GM21576 (cell line): ENCODE data around the gene UQCC2.

Experiments
- ATAC-seq: cut with Tn5 transposase; IDR thresholded peaks from one replicate; pipeline ENCODE4 v1.9.1; 2021; ENCODE audit warnings: mild to moderate bottlenecking, moderate library complexity; ENCODE audit not compliant: unreplicated experiment

The UQCC2 gene

DNA sequence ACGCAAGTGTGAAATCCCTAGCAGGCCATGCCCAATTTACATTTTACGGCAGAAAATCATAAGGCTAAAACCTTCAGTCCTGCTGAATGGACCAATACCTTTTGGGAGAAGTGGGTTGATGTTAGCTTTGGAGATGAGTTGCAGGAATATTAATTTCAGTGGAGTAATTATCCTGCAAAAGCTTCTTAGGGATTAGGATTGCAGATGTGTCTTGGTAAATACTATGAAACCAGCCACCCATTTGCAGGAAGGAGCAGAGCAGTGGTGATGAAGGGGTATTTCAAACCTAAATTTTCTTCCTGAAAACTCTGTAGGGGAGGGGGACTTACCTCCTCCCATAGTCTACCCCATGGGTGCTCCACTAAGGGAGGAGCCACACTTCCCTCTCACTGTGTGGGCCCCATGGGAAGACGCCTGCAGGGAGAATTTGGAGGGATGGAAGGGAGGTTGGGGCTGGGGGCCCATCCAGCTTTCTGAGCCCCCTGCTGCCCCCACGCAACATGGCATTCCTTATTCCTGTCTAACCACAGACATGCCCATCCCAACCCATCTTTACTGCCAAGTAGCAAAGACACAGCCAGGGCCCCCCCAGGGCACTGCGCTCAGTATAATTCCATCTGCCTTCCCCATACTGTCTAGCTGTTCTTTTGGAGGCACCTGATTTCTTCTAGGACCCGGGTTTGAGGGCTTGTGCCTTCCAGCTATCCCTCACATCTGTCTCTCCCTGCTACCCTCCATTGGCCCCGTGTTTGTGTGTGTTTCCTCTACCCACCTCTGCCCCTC is 14.6 kb upstream of the UQCC2 start:
- ATAC-seq = no peak

DNA sequence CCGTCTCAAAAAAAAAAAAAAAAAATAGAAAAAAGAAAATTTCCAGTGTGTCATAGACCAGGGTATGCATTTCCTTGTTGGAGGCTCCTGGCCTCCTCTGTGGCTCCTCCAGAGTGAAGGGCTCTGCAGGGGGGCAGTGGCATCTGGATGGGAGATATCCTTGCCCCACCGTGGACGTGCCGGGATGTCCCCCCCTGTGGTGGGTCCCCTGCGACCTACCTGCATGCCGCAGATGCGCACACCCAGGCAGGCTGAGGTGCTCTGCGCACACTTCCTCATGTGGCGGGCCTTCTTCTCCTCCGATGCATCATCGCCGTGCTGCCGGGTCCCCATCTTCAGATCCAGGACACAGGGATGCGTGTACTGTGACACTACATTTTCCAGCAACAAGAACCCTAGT is 13.7 kb upstream of the UQCC2 start:
- ATAC-seq = no peak

- ATAC-seq = no peak
Observed at GRCh38 chr6:33724102-33725023, 12.9 kb upstream of the UQCC2 start.

GRCh38 chr6:33723371-33724085 is 12.0 kb upstream of the UQCC2 start:
- ATAC-seq = no peak

DNA sequence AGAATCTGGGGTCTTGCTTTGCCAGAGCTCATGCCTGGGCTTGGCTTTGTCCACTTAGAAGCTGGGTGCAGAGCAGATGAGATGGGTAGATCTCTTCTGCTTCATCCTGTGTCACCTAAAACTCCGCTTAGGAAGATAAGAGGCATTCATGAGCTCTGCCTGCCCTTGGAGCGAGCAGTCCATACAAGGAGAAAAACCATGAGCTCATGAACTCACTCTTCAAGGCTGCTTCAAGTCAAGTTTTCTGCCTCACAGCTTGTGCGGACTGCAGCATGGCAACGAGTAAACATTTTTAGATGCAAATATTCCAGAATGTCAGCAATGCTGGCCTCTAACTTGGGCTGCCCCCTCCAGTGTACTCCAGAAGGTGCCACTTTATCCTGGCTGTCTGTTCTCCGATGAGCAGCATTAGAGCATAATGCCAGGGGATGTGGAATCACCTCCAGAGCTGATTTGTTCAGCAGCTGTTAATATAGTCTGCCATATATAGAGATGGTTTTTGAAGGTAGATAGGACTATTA is 10.7 kb upstream of the UQCC2 start:
- ATAC-seq = no peak

- ATAC-seq = no peak
Observed at GRCh38 chr6:33721508-33721907, 10.0 kb upstream of the UQCC2 start.

DNA sequence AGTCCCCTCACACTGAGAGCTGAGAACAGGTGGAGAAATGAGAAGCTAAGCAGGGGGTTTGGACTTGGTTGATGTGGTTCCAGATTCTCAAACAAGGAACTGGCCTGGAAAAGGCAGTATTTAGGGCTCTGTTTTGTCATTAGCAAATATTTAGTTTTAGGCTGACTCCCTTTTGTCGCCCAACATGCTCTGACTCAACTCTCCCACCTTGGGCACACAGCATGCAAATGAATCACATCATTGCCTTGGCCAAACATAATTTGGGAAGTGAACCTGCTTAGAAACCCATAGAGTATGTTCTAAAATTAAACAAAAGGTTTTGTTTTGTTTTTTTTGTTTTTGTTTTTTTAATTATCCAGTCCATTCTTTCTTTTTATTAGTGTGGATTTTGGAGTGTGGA is 9.5 kb upstream of the UQCC2 start:
- ATAC-seq = no peak

DNA sequence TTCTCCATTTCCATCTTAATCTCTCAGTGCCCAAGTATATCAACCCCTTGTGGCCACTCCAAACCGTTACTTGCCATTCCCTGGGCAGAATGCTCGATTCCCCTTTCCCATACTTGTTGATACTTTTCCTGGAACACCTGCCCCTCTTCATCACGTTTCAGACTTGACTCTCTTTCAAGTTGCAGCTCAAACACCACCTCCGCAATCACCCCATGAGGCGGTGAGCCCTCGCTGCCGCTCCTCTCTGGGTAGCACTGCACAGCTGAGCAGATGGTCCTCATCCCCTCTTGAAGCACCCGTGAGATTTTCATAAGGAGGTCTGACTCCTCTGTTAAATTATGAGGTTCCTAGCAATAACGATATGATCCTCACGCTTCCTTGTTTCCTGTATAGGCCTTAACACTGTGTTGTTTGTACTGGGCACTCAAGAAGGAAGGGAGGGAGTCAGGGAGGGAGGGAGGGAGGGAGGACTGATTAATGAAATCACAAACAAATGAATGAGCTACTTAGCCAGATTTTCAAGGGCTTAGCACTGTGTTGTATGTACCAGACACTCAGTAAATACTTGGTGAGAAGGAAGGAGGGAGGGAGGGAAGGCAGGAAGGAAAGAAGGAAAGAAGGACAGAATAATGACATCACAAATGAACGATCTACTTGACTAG is 8.0 kb upstream of the UQCC2 start:
- no peak for ATAC-seq

DNA sequence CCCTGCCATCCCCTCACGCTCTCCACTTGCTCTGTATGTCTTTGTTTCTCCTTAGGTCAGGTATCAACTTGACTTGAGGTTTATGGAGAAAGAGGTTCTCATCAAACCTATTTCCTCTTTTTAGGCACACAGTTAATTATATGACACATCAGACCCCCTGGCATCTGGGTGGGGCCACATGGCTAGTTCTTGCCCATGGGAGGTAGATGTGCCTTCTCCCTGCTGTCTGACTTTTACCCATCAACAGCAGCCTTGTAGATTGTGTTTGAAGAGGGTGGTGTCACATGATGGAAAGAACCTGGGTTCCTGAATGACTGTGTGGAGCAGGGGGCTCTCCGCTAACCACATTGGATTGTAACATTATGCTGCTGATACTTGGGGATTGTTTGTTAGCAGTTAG is 7.2 kb upstream of the UQCC2 start:
- no peak for ATAC-seq

DNA sequence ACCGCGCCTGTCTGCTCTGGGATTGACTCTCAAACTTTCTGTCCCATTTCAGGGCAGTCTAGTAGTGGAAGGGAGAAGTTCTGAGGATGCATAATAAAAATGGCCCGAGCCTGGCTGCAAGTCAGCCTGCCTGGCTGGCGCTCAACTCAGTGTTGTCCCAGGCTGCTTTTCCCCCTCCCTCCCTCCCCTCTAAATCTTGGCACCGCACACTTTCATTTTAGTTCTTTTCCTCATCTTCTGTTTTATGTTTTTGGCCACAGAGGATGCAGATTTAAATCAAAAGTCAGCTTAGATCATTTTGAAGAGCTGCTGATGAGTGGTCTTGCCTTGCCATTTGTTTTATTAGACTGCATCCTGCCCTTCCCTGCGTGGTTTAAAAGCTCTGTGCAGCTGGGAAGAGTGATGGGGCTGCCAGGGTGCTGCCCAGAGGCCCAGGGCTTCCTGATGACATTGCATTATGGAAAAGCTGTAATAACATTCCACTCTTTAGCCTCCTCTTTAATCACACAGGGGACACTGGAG is 6.5 kb upstream of the UQCC2 start:
- no peak for ATAC-seq

GRCh38 chr6:33716890-33717632 is 5.6 kb upstream of the UQCC2 start:
- ATAC-seq = no peak

GRCh38 chr6:33716379-33716778 is 4.9 kb upstream of the UQCC2 start:
- ATAC-seq = no peak

DNA sequence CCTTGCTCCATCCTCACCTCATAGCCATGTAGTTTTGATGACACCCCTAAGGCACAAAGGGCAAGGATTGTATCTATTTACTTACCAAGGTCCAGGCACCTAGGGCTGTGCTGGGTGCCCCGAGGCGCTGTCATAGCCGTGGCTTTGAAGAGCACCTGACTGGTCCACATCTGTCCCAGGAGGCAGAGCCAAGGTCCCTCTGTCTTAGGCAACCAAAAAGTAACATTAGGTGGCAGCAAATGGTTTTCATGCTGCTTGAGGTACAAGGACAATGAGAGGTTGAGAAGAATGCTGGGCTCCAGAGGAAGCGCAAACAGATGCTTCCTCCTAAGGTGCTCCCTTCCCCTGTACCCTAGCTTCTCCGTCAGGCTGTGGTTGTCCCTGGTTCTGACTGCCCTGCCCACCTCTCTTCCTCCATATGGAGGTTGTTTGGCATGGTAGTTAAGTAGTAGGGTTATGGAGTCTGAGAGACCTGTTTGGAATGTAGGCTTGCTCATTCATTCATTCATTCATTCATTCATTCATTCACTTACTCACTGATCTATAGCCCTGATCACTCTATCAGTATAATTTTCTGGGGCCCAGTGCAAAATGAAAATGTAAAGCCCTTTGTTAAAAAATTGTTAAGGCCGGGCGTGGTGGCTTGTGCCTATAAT is 3.0 kb upstream of the UQCC2 start:
- no peak for ATAC-seq

DNA sequence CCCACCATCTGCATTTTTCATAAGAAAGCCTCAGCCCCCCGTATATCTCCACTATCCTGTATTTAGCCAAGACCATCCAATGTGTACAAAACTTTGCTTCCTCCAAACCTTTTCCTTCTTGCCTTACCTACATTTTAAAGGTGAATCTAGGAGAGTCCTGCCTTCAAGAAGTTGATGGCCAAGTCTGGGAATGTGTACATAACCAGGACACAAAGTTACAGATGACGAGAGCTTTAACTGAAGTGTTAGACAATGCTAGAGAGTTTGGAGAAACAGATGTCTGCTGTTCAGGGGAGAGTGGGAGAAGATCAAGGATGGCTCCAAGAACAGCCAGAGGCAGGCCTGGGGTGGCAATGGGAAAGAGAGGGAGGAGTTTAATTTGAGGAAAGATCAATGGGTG is 2.3 kb upstream of the UQCC2 start:
- ATAC-seq = no peak

- ATAC-seq = no peak
Observed at GRCh38 chr6:33712914-33713313, 1.4 kb upstream of the UQCC2 start.

GRCh38 chr6:33710296-33711121 is 991 bp downstream of the UQCC2 start:
- no peak for ATAC-seq

GRCh38 chr6:33709605-33710295 is 1.8 kb downstream of the UQCC2 start:
- ATAC-seq = no peak
